Endothelial cell of umbilical vein (primary cell): ENCODE data around the gene MYMX. TPM values are rescaled to one million over a fixed set of nuclear protein-coding genes. Genes with fewer than 3 reads are reported as not detected.

ENCODE experiments used
- BruUV-seq: library from RNA; stranded (reverse); fragments of 400-500 nt; replicated peaks from 2 replicates; lab custom pipeline; 2021; lab: Mats Ljungman, UMichigan
- CTCF ChIA-PET: fragments of 300-600, 350-600 bp; sonication (Branson Sonifier 250); formaldehyde crosslinking; loops from one replicate; lab custom pipeline; 2021; ENCODE audit warnings: antibody characterized with exemption, inconsistent platforms; lab: Charles Lee
- POLR2A ChIA-PET: fragments of 300-600, 350-600 bp; sonication (Branson Sonifier 250); formaldehyde crosslinking; loops from one replicate; lab custom pipeline; 2021; ENCODE audit warnings: antibody characterized with exemption, inconsistent platforms; lab: Charles Lee
- DNase-seq: peaks from one replicate; pipeline ENCODE4 v3.0.0-alpha.2; 2011; ENCODE audit warnings: low read depth, low spot score
- FAIRE-seq: peaks from 2 replicates; lab custom pipeline; 2011; peaks lifted over from hg19 to GRCh38; lab: Jason Lieb, UNC
- H2AFZ ChIP-seq: 2 replicates; pipeline ENCODE4 v1.6.0; 2012; ENCODE audit warnings: low read depth, low read length, control low read depth, inconsistent platforms
- H3K27ac ChIP-seq: 2 replicates; pipeline ENCODE4 v1.5.1; 2011; ENCODE audit warnings: low read depth, mild to moderate bottlenecking, control low read depth, low read length, moderate library complexity; ENCODE audit not compliant: insufficient read depth
- H3K27me3 ChIP-seq, 2 experiments: 2 replicates each; pipeline versions ENCODE4 v1.6.0 to v1.6.1; 2011; ENCODE audit warnings: low read length in 2 of 2, mixed read lengths in 1 of 2; ENCODE audit not compliant: control insufficient read depth in 2 of 2, insufficient read depth in 2 of 2
- H3K36me3 ChIP-seq, 2 experiments: 2 replicates in 1 of 2; 3 replicates in 1 of 2; pipeline ENCODE4 v1.5.1; 2011; ENCODE audit warnings: low read length in 2 of 2, mild to moderate bottlenecking in 1 of 2, moderate library complexity in 1 of 2; ENCODE audit not compliant: control insufficient read depth in 2 of 2, insufficient read depth in 2 of 2; ENCODE audit errors: extremely low read depth in 1 of 2
- H3K4me1 ChIP-seq: 3 replicates; pipeline ENCODE4 v1.5.1; 2011; ENCODE audit warnings: mild to moderate bottlenecking, low read length; ENCODE audit not compliant: control insufficient read depth, insufficient read depth; ENCODE audit errors: extremely low read depth
- H3K4me2 ChIP-seq: 2 replicates; pipeline ENCODE4 v1.6.1; 2011; ENCODE audit warnings: low read length, control low read depth, mixed read lengths; ENCODE audit not compliant: insufficient read depth
- H3K4me3 ChIP-seq, 3 experiments: fragments of 200-600 bp in 1 of 3; sonication (generic), shearing (Covaris generic) in 1 of 3; replicated peaks in 1 of 3; 2 replicates each; pipeline ENCODE4 v1.5.1; 2011 to 2016; ENCODE audit warnings: control low read depth in 3 of 3, low read length in 3 of 3, mild to moderate bottlenecking in 2 of 3, inconsistent platforms in 1 of 3, low read depth in 1 of 3, moderate library complexity in 1 of 3; ENCODE audit not compliant: insufficient read depth in 1 of 3
- H3K79me2 ChIP-seq: 2 replicates; pipeline ENCODE4 v1.6.0; 2012; ENCODE audit warnings: low read length, inconsistent platforms; ENCODE audit not compliant: control insufficient read depth, insufficient read depth
- H3K9ac ChIP-seq: replicated peaks from 2 replicates; pipeline ENCODE3; 2011; ENCODE audit warnings: low read length, control low read depth; ENCODE audit not compliant: insufficient read depth; ENCODE audit errors: extremely low read depth
- H3K9me1 ChIP-seq: replicated peaks from 3 replicates; pipeline ENCODE4 v1.6.0; 2011; ENCODE audit warnings: mild to moderate bottlenecking, low read length; ENCODE audit not compliant: control insufficient read depth, insufficient read depth; ENCODE audit errors: extremely low read depth
- H3K9me3 ChIP-seq: replicated peaks from 2 replicates; pipeline ENCODE4 v1.5.1; 2012; ENCODE audit warnings: low read length, inconsistent platforms; ENCODE audit not compliant: control insufficient read depth, insufficient read depth
- H4K20me1 ChIP-seq: replicated peaks from 2 replicates; pipeline ENCODE3; 2011; ENCODE audit warnings: mild to moderate bottlenecking, low read length; ENCODE audit not compliant: control insufficient read depth, insufficient read depth; ENCODE audit errors: extremely low read depth
- CTCF ChIP-seq, 2 donors: IDR thresholded peaks; 1 replicate in 1 of 2; 2 replicates in 1 of 2; pipeline ENCODE4 v1.5.1; 2011; ENCODE audit warnings: low read length in 2 of 2, mild to moderate bottlenecking in 2 of 2, moderate library complexity in 2 of 2, control low read depth in 1 of 2, inconsistent platforms in 1 of 2, low read depth in 1 of 2; ENCODE audit not compliant: insufficient read depth in 1 of 2; ENCODE audit errors: extremely low read depth in 1 of 2
- EZH2 ChIP-seq: IDR thresholded peaks from 2 replicates; pipeline ENCODE4 v1.6.1; 2012; ENCODE audit warnings: borderline replicate concordance, low read depth, mild to moderate bottlenecking, moderate library complexity, low read length, inconsistent platforms; ENCODE audit not compliant: severe bottlenecking
- FOS ChIP-seq: IDR thresholded peaks from 2 replicates; pipeline ENCODE4 v1.6.1; 2011; ENCODE audit warnings: mild to moderate bottlenecking, low read length, moderate library complexity, borderline replicate concordance; ENCODE audit not compliant: insufficient read depth
- GATA2 ChIP-seq: IDR thresholded peaks from 2 replicates; pipeline ENCODE4 v1.7.0; 2011; ENCODE audit warnings: low read depth, mild to moderate bottlenecking, moderate library complexity, mixed read lengths, low read length; ENCODE audit not compliant: insufficient read length, insufficient read depth
- JUN ChIP-seq: IDR thresholded peaks from 2 replicates; pipeline ENCODE4 v1.6.1; 2011; ENCODE audit warnings: borderline replicate concordance, low read depth; ENCODE audit not compliant: insufficient read length, insufficient read depth
- MYC ChIP-seq: IDR thresholded peaks from one replicate; pipeline ENCODE4 v1.6.1; 2011; ENCODE audit warnings: mild to moderate bottlenecking, low read depth, low read length
- POLR2A ChIP-seq: IDR thresholded peaks from 2 replicates; pipeline ENCODE4 v1.6.1; 2012; ENCODE audit warnings: low read depth, mild to moderate bottlenecking, control low read depth, low read length
- POLR2AphosphoS5 ChIP-seq: IDR thresholded peaks from 2 replicates; pipeline ENCODE4 v1.6.1; 2012; ENCODE audit warnings: low read depth, mild to moderate bottlenecking, control low read depth, low read length, moderate library complexity; ENCODE audit not compliant: insufficient read depth
- dilution Hi-C: fragments of 300-500 bp; cut with MboI; formaldehyde crosslinking; loops from one replicate; pipeline ENCODE4 v1.15.0; 2019; ENCODE audit warnings: low sequenced_read_pairs; ENCODE audit not compliant: extremely low pct_ligation_motif_present
- intact Hi-C: fragments of 100-400 bp; cut with micrococcal nuclease; formaldehyde crosslinking; loops from one replicate; pipeline ENCODE4 v1.10.0; 2022
- polyA plus RNA-seq, 4 experiments: library from polyadenylated mRNA; depleted of rRNA in 3 of 4; stranded (reverse) in 3 of 4; unstranded in 1 of 4; fragments of >200 nt; gene quantifications; 2 replicates each; pipeline versions ENCODE4 v1.2.1 to v1.2.3, GENCODE V29; 2011 to 2012; ENCODE audit warnings: missing spikeins in 1 of 4
- total RNA-seq: library from RNA; stranded (reverse); gene quantifications from 2 replicates; pipeline ENCODE4 v1.2.3, GENCODE V29; 2021

MYMX gene
- total and polyA plus RNA-seq, 2 donors (not counting 3 experiments of a cell fraction or from before 2014, with no cell fraction given), result 0.18 TPM; not detected in 1

GRCh38 chr6:44258921-44259320 is 42.2 kb downstream of the MYMX start:
- Histone ChIP-seq H3K27ac (no peak overlapping the region), H3K27me3 (no peaks in the 10 kb centered on the region), H3K9me3 (no peaks in the 10 kb centered on the region), H3K9ac (no peak overlapping the region), H3K9me1 (no peaks in the 10 kb centered on the region), H3K4me1 (peaks cover 32% of the 10 kb centered on the region), H3K4me2 (no peak overlapping the region), H3K4me3 (no peak overlapping the region), H3K36me3 (peaks cover 10 to 36% of the 10 kb centered on the region in 2 experiments), H4K20me1 (no peaks in the 10 kb centered on the region), H3K79me2 (peaks cover 36% of the 10 kb centered on the region), H2AFZ (no peak overlapping the region)
- ChIA-PET POLR2A (no interaction called here), CTCF (no interaction called here)
- BruUV-seq, result no TSS peak
- no peak for TF ChIP-seq CTCF (IDR thresholded peaks at IDR 0.05; ENCODE audit: extremely low read depth in 1 of 2, insufficient read depth in 1 of 2, low read depth in 1 of 2, low read length in 2 of 2)
- no peak for FAIRE-seq
- DNase-seq, result no peak
- intact Hi-C loops (no loop called here), dilution Hi-C loops (no loop called here)

- Histone ChIP-seq H3K4me3 (no peak overlapping the region), H3K36me3 (peaks cover 3 to 25% of the 10 kb centered on the region in 2 experiments), H3K4me2 (no peak overlapping the region), H3K79me2 (peaks cover 38% of the 10 kb centered on the region), H3K9me1 (no peaks in the 10 kb centered on the region), H2AFZ (no peak overlapping the region), H3K27ac (no peak overlapping the region), H4K20me1 (no peaks in the 10 kb centered on the region), H3K4me1 (peaks cover 41% of the 10 kb centered on the region), H3K9ac (no peak overlapping the region), H3K9me3 (no peaks in the 10 kb centered on the region), H3K27me3 (no peaks in the 10 kb centered on the region)
- intact Hi-C loops, result no loop called here
- dilution Hi-C loops, result no loop called here
- FAIRE-seq, result no peak
- TF ChIP-seq FOS (no peak), EZH2 (no peak), POLR2AphosphoS5 (no peak), MYC (no peak), POLR2A (no peak), JUN (no peak), GATA2 (no peak), CTCF (IDR thresholded peaks at IDR 0.05; ENCODE audit: extremely low read depth in 1 of 2, insufficient read depth in 1 of 2, low read depth in 1 of 2, low read length in 2 of 2) (no peak)
- BruUV-seq, result no TSS peak
- no peak for DNase-seq
- POLR2A ChIA-PET, result no interaction called here
- CTCF ChIA-PET, result no interaction called here
Measured at GRCh38 chr6:44260011-44260410, 43.3 kb downstream of the MYMX start.
